ENCODE results near the gene KRTAP10-2.
"Not testable (repeated sequence)": the region's sequence is repeated elsewhere in the genome, so short reads cannot be mapped to it uniquely, and the experiment has no call there.

DNA sequence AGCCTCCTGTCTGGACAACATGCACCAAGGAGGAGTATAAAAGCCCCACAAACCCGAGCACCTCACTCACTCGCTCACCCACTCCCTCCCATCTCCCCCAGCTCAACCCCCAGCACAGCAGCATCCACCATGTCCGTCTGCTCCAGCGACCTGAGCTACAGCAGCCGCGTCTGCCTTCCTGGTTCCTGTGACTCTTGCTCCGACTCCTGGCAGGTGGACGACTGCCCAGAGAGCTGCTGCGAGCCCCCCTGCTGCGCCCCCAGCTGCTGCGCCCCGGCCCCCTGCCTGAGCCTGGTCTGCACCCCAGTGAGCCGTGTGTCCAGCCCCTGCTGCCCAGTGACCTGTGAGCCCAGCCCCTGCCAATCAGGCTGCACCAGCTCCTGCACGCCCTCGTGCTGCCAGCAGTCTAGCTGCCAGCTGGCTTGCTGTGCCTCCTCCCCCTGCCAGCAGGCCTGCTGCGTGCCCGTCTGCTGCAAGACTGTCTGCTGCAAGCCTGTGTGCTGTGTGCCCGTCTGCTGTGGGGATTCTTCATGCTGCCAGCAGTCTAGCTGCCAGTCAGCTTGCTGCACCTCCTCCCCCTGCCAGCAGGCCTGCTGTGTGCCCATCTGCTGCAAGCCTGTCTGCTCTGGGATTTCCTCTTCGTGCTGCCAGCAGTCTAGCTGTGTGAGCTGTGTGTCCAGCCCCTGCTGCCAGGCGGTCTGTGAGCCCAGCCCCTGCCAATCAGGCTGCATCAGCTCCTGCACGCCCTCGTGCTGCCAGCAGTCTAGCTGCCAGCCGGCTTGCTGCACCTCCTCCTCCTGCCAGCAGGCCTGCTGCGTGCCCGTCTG lies 22.5 kb upstream of the KRTAP10-2 start, which contains the start of gene KRTAP10-4:
- not testable (repeated sequence) for TF ChIP-seq POLR2A (IDR thresholded peaks at IDR 0.05)
- TF ChIP-seq, protein P1, sequence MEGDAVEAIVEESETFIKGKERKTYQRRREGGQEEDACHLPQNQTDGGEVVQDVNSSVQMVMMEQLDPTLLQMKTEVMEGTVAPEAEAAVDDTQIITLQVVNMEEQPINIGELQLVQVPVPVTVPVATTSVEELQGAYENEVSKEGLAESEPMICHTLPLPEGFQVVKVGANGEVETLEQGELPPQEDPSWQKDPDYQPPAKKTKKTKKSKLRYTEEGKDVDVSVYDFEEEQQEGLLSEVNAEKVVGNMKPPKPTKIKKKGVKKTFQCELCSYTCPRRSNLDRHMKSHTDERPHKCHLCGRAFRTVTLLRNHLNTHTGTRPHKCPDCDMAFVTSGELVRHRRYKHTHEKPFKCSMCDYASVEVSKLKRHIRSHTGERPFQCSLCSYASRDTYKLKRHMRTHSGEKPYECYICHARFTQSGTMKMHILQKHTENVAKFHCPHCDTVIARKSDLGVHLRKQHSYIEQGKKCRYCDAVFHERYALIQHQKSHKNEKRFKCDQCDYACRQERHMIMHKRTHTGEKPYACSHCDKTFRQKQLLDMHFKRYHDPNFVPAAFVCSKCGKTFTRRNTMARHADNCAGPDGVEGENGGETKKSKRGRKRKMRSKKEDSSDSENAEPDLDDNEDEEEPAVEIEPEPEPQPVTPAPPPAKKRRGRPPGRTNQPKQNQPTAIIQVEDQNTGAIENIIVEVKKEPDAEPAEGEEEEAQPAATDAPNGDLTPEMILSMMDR (IDR thresholded peaks at IDR 0.05): not testable (repeated sequence)

Data from Peyer's patch (tissue), 4 donors.